Lower leg skin (tissue), 3 donors: Measurements from ENCODE around the gene CLTB.

Experiments
- CTCF ChIP-seq, 3 donors: fragments of 450-650 bp; IDR thresholded peaks; one replicate each; pipeline ENCODE4 v1.5.1; 2016; ENCODE audit warnings: antibody characterized with exemption in 3 of 3, mild to moderate bottlenecking in 3 of 3, moderate library complexity in 2 of 3
- POLR2A ChIP-seq, 2 donors: fragments of 450-650 bp; IDR thresholded peaks; one replicate each; pipeline ENCODE4 v1.6.1; 2016 to 2017; ENCODE audit warnings: antibody characterized with exemption in 2 of 2, mild to moderate bottlenecking in 1 of 2, moderate library complexity in 1 of 2

- TF ChIP-seq CTCF (IDR thresholded peaks at IDR 0.05) (no peak), POLR2A (IDR thresholded peaks at IDR 0.05) (peak in 1 of 2 donors; percentile 3)
These were observed 27.8 kb downstream of the CLTB start, which contains the start of the genes HIGD2A and NOP16 for GRCh38 chr5:176388444-176389134.
